T-helper 1 cell (primary cell): Measurements from ENCODE around the gene TTLL5.
"Not testable (repeated sequence)": the region's sequence is repeated elsewhere in the genome, so short reads cannot be mapped to it uniquely, and the experiment has no call there.

Source experiments
- DNase-seq, 5 donors: peaks; one replicate each; pipeline ENCODE4 v3.0.0-alpha.2; 2012 to 2020

Gene TTLL5

DNA sequence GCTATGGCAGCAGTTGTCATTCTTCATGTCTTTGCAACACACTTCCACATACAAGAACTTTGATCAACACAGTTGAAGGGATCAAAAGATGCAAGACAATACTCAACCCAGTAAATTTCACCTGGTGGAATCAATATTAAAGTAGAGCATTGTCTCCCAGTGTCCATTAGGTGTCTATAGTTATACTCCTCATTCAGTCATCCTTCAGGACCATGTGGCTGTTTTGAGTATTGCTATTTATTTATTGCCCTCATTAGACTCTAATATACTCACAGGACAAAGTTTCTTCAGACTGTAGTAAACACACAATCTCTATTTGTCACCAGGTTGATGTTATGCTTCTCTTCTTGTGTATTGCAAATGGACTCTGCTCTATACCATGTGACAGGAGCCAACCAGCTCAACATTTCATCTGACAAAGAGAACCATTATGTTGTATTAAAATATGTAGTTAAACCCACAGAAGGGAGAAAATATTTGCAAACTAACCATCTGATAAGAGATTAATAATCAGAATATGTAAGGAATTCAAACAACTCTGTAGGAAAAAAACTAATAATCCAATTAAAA, 174.2 kb downstream of the TTLL5 start:
- no peak for DNase-seq

DNA sequence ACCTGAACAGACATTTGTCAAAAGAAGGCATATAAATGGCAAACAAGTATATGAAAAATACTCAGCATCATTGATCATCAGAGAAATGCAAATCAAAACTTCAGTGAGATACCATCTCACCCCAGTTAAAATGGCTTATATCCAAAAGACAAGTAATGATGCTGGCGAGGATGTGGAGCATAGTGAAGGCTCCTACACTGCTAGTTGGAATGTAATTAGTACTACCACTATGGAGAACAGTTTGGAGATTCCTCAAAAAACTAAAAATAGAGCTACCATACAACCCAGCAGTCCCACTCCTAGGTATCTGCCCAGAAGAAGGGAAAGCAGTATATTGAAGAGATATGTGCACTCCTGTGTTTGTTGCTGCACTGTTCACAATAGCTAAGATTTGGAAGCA, 174.7 kb downstream of the TTLL5 start:
- DNase-seq, result no peak

DNA sequence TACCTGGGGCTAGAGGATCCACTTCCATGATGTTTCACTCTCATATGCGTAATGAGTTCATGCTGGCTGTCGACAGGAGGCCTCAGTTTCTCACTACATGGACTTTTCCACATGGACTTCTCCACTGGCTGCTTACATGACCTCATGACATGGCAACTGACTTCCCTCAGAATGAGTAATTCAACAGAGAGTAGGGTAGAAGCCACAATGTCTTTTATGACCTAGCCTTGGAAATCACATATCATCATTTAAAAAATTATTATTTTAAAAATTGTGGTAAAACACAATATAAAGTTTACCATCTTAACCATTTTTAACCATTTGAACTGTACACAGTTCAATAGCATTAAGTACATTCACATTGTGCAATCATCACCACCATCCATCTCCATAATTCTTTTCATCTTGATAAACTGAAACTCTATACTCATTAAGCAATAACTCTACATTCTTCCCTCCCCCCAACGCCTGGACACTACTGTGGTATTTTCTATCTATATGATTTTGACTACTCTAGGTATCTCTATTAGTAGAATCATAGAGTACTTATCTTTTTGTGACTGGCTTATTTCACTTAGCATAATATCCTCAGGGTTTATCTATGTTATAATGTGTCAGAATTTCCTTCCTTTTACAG, 176.2 kb downstream of the TTLL5 start:
- no peak for DNase-seq

DNA sequence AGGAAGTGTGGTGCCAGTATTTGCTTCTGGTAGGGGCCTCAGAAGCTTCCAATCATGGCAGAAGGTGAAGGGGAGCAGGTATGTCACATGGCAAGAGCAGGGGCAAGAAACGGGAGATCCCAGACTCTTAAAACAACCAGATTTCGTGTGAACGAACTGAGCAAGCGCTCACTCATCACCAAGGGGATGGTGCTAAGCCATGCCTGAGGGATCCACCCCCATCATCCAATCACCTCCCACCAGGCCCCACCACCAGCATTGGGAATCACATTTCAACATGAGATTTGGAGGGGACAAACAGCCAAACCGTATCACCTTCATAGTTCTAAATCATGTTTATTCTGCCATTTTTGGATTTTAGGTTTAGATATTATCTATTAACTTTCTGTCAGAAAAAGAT, 179.9 kb downstream of the TTLL5 start:
- no peak for DNase-seq

DNA sequence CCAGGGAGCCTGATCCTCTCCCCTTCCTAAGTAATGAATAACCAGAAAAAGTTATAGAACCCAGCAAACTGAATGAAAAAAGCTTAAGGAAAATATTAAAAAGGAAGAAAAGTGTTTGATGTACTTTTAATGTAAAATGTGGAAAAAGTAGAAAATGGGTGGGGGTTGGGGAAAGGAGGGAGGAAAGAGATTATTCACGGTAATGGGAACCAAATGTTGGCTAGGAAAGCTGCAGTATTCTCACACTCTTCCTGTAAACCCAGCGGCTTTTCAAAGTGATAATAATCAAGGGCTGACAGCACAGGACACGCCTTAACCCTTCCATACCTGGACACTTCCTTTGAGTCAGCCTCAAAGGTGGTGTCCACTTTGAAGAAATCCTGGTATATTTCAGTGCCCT, 181.5 kb downstream of the TTLL5 start:
- no peak for DNase-seq

DNA sequence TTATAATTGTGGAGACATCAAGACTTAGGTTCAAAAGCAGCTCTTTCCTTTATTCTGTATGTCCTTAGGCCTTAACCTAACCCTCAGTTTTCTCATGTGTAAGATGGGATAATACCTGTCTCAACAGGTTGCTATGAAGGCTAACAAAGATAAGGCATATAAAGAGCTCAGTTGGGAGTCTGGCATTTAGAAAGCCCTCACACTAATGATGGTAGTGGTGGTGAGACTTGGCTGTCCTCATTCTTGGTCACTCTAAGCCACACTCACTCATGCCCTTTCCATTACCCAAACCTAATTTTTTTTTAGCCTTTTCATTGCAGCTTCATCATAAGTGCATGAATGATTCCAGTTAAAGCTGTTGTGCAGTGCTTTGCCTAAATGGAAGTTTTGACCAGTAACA, 183.4 kb downstream of the TTLL5 start:
- DNase-seq, result no peak

DNA sequence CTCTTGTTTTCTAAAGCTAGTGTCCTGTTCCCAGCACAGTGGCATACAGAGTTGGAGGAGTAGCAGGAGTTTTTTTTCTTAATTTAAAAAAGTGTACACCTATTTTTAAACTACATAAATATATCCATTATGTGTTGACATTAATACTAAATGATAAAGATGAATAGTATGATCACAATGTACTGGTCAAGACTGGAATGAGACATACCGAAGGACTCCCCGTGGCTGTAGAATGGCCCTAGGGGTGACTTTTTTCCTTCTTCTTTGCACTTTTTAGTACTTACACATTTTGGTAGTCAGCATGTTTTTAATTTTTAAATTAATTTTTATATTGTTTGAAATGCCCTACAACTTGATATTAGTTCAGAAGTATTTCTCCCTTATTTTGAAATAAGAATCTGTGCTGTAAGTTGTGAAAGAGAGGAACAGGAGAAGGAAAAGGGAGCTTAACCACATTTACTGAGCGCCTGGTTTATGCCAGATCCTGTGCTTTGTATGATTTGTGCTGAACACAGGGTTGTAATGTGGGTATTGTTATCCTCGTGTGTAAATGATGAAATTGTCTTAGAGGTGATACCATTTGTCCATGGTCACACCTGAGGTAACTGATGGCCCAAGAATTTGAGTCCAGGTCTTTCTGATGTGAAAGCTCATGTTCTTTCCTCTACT, 184.2 kb downstream of the TTLL5 start:
- no peak for DNase-seq

- not testable (repeated sequence) for DNase-seq
These were observed 185.6 kb downstream of the TTLL5 start for GRCh38 chr14:75846694-75847093.

GRCh38 chr14:75847584-75847983, 186.5 kb downstream of the TTLL5 start:
- DNase-seq, result no peak

- no peak for DNase-seq
These were observed 187.3 kb downstream of the TTLL5 start for GRCh38 chr14:75848167-75848913.

GRCh38 chr14:75849300-75849895, 188.4 kb downstream of the TTLL5 start:
- DNase-seq, result no peak

GRCh38 chr14:75851574-75851866, 190.5 kb downstream of the TTLL5 start:
- DNase-seq, result no peak

GRCh38 chr14:75854111-75854799, 193.2 kb downstream of the TTLL5 start:
- DNase-seq, result no peak

DNA sequence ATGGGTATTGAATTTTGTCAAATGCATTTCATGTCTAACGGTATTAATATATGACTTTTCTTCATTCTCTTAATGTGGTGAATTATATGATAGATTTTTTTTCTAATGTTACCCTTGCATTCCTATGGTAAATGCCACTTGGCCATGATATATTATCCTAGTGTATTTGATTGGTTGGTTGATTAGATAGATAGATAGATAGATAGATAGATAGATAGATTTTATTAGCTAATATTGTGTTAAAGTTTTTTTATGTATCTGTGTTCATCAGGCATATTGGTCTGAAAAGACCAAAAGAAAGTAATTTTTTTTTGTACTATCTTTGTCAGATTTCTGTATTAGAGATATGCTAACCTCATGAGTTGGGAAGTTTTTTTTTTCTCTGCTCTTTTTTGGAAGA, 196.2 kb downstream of the TTLL5 start:
- DNase-seq, result no peak

- DNase-seq, result no peak
These were observed 197.3 kb downstream of the TTLL5 start for GRCh38 chr14:75858362-75858761.

DNA sequence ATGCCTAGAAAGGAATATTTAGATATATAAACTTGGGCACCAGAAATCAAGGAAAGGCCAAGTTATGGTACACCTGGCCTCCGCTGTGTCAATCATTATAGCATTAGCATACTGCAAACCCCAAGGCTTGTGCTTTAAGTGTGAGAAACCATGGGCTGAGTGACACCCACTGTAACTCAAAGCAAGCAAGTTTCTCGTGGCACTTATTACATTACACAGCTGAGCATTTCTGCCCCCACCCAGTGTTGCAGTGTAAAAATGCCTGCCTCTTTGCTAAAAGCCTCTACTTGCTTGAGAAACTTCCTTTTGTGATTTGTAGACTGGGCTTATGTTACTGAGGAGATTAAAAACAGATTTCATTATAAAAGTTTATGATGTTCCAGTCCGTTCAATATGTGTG, 198.7 kb downstream of the TTLL5 start:
- DNase-seq, result no peak

DNA sequence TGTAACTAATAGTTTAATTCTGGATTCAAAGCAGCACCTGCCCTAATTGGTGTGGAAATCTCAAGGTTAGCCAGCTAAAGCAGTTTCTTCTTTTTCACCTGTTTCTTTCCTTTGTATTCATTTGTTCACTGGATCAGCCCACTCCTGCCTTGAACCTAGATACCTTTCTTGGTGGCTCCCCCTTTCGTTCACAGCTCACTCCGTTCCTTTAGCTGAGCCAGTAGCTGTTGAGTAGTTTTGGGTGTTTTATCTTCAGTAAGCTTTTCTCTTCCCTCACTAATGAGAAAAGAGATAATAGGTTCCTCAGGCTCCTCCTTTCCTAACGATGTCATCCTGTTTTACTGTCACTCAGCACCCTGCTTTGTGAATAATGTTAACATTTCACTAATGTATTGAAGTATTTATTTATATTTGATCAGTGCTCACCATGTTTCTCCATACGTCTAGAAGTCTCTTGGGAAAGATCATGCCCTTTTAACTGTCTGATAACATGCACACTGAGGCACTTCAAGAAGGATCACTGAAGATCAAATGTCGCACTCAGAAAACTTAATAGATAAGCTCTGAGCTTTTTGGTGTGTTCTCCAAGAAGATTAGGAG, 199.6 kb downstream of the TTLL5 start:
- DNase-seq, result no peak

- DNase-seq, result no peak
These were observed 200.1 kb downstream of the TTLL5 start for GRCh38 chr14:75861161-75861621.

DNA sequence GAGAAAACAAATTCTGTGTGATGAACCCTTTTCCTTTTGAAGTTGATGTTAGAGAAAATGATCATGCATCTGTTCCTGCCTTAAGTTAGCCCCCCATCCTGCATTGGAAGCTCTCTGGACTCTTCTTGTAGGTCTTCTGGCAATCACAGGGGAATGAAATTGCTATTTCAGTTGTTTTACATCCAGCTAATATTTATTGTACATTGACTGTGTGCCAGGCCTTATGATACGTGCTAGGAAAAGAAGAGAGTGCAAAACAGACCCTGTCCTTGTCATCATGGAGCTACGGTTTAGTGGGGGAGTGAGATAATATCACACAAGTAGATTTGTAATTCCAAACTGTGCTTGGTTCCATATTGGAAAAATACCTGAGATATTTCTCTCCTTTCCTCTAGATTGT, 202.2 kb downstream of the TTLL5 start:
- no peak for DNase-seq

DNA sequence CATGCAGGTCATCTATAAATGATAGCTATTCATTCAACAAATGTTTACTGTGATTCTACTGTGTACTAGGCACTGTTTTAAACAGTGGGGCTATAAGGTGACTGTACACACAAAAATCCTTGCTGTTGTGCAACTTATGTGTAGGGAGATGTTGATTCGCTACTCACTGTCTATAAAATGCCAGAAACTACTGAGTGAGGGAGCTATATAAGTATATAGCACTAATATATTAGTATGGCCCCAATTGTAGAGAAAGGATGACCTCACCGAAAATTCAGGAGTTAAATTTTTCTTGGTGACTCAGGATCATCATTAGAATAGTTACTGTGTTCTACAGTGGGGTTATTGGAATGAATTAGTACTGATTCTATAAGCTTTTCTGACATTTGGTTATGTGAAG, 203.3 kb downstream of the TTLL5 start:
- no peak for DNase-seq

DNA sequence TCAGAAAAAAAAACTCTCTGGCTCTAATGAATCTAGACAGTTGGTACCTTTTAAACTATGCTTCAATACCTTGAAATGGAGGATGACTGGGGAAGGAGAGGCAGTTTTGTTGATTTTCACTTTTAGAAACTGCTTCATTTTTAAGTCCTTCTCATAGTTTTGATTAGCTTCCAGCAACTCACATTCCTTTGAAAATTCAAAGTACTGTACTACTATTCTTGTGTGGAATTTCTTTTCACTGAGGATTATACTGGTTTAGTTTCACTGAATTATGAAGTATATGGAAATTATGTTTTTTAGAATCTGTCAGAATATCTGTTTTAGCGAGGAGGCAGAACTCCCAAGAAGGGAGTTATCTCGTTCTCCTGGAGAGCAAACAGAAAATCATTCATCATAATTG, 204.5 kb downstream of the TTLL5 start:
- no peak for DNase-seq

GRCh38 chr14:75866970-75867369, 205.9 kb downstream of the TTLL5 start:
- no peak for DNase-seq
